Parathyroid adenoma (tissue), 2 donors: ENCODE measurements around the gene TTC29.

ENCODE experiments used
- H2AFZ ChIP-seq: fragments of 300-600 bp; sonication (generic); one replicate; pipeline ENCODE4 v1.7.0; 2017; ENCODE audit warnings: antibody characterized with exemption, mild to moderate bottlenecking
- H3K27ac ChIP-seq: fragments of 300-600 bp; sonication (generic); one replicate; pipeline ENCODE4 v1.7.0; 2017
- H3K27me3 ChIP-seq: fragments of 300-600 bp; sonication (generic); one replicate; pipeline ENCODE4 v1.7.0; 2017; ENCODE audit warnings: low read length; ENCODE audit not compliant: control insufficient read depth, insufficient read depth
- H3K36me3 ChIP-seq: fragments of 300-600 bp; sonication (generic); one replicate; pipeline ENCODE4 v1.7.0; 2017; ENCODE audit warnings: low read length; ENCODE audit not compliant: control insufficient read depth, insufficient read depth
- H3K4me1 ChIP-seq: fragments of 300-600 bp; sonication (generic); one replicate; pipeline ENCODE4 v1.7.0; 2017; ENCODE audit warnings: control low read depth
- H3K4me2 ChIP-seq: fragments of 300-600 bp; sonication (generic); one replicate; pipeline ENCODE4 v1.7.0; 2017; ENCODE audit warnings: low read length
- H3K4me3 ChIP-seq: fragments of 300-600 bp; sonication (generic); one replicate; pipeline ENCODE4 v1.7.0; 2017; ENCODE audit warnings: low read depth, low read length
- H3K79me2 ChIP-seq: fragments of 300-600 bp; sonication (generic); one replicate; pipeline ENCODE4 v1.7.0; 2017; ENCODE audit warnings: control low read depth
- H3K9ac ChIP-seq: fragments of 300-600 bp; sonication (generic); one replicate; pipeline ENCODE4 v1.7.0; 2017; ENCODE audit warnings: mild to moderate bottlenecking
- H3K9me3 ChIP-seq: fragments of 300-600 bp; sonication (generic); one replicate; pipeline ENCODE4 v1.7.0; 2017; ENCODE audit warnings: low read length; ENCODE audit not compliant: control insufficient read depth
- CTCF ChIP-seq: fragments of 300-600 bp; sonication (generic); IDR thresholded peaks from one replicate; pipeline ENCODE4 v1.7.0; 2017; ENCODE audit warnings: antibody characterized with exemption, mild to moderate bottlenecking
- donor health status: primary hyperparathyroidism.

TTC29 gene

DNA sequence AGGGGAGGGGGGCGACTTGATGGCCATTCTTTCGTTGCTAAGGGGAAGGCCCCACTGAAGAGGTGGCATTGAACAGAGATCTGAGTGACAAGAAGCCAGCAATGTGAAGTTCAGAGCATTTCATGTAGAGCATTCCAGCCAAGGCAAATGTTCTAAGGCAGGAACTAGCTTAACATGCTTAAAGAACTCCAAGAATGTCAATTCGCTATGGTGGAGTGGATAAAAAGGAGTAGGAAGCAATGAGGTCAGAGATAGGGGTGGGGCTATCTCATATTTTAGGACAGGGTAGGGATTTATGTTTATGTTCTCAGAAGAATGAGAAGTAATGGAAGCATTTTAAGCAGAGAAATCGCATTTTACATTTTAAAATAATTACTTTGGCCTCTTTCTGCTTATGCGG is 130.9 kb downstream of the TTC29 start:
- H3K36me3 ChIP-seq = no peaks in the 10 kb centered on the region
- H3K79me2 ChIP-seq = no peaks in the 10 kb centered on the region
- H3K9ac ChIP-seq = no peak overlapping the region
- no peak overlapping the region for H2AFZ ChIP-seq
- H3K4me3 ChIP-seq = no peak overlapping the region
- no peak overlapping the region for H3K27ac ChIP-seq
- H3K4me1 ChIP-seq = no peaks in the 10 kb centered on the region
- H3K27me3 ChIP-seq = no peaks in the 10 kb centered on the region
- no peak overlapping the region for H3K4me2 ChIP-seq
- TF ChIP-seq CTCF = no peak
- H3K9me3 ChIP-seq = no peaks in the 10 kb centered on the region

DNA sequence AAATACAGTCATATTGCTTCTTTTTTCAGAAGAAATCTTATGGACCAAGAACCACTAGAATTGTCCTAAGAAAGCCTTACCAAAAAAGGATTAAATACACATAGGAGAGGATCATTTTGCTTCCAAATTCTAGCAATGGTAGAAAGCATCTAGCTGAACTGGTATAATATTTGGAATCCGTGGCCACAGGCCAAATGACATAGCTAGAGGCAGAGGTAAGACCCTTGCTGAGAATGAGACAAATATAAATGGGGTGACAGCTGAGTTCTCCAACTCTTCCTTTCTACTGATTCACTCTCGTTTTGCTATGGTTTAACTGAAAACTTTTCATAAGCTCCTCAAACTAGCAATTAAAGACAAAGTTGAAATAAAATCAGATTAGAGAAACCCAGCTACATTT is 150.0 kb downstream of the TTC29 start:
- Histone ChIP-seq H3K4me1 (no peaks in the 10 kb centered on the region), H3K4me3 (no peak overlapping the region), H3K36me3 (no peaks in the 10 kb centered on the region), H3K9me3 (no peaks in the 10 kb centered on the region), H3K9ac (no peak overlapping the region), H3K27ac (no peak overlapping the region), H3K27me3 (no peaks in the 10 kb centered on the region), H2AFZ (no peak overlapping the region), H3K79me2 (no peaks in the 10 kb centered on the region), H3K4me2 (no peak overlapping the region)
- TF ChIP-seq CTCF = no peak

- no peaks in the 10 kb centered on the region for H3K36me3 ChIP-seq
- TF ChIP-seq CTCF = no peak
- no peaks in the 10 kb centered on the region for H3K4me1 ChIP-seq
- no peak overlapping the region for H3K4me3 ChIP-seq
- no peak overlapping the region for H2AFZ ChIP-seq
- H3K79me2 ChIP-seq = no peaks in the 10 kb centered on the region
- no peak overlapping the region for H3K4me2 ChIP-seq
- H3K9me3 ChIP-seq = no peaks in the 10 kb centered on the region
- no peaks in the 10 kb centered on the region for H3K27me3 ChIP-seq
- no peak overlapping the region for H3K9ac ChIP-seq
- no peak overlapping the region for H3K27ac ChIP-seq
These were observed 151.9 kb downstream of the TTC29 start for GRCh38 chr4:146793727-146794126.

GRCh38 chr4:146791439-146791838 is 154.2 kb downstream of the TTC29 start:
- TF ChIP-seq CTCF = no peak
- Histone ChIP-seq H3K27me3 (no peaks in the 10 kb centered on the region), H3K4me3 (no peak overlapping the region), H3K9me3 (no peaks in the 10 kb centered on the region), H3K4me2 (no peak overlapping the region), H3K4me1 (no peaks in the 10 kb centered on the region), H3K36me3 (no peaks in the 10 kb centered on the region), H2AFZ (no peak overlapping the region), H3K27ac (no peak overlapping the region), H3K9ac (no peak overlapping the region), H3K79me2 (no peaks in the 10 kb centered on the region)

GRCh38 chr4:146790515-146790914 is 155.1 kb downstream of the TTC29 start:
- Histone ChIP-seq H3K27me3 (no peaks in the 10 kb centered on the region), H3K9me3 (no peaks in the 10 kb centered on the region), H3K36me3 (no peaks in the 10 kb centered on the region), H3K4me2 (no peak overlapping the region), H3K9ac (no peak overlapping the region), H3K27ac (no peak overlapping the region), H2AFZ (no peak overlapping the region), H3K79me2 (no peaks in the 10 kb centered on the region), H3K4me3 (no peak overlapping the region), H3K4me1 (no peaks in the 10 kb centered on the region)
- TF ChIP-seq CTCF = no peak
